Neutrophil (primary cell): ENCODE measurements around the gene SPATA18.

Experiments used
- H3K27ac ChIP-seq: fragments of 200-600 bp; sonication (generic); 2 replicates; pipeline ENCODE4 v1.5.1; 2016; ENCODE audit warnings: mild to moderate bottlenecking, moderate library complexity
- H3K27me3 ChIP-seq: fragments of 200-600 bp; sonication (generic); 2 replicates; pipeline ENCODE4 v1.6.0; 2016; ENCODE audit warnings: mild to moderate bottlenecking
- H3K36me3 ChIP-seq: fragments of 200-600 bp; sonication (generic); 2 replicates; pipeline ENCODE4 v1.5.1; 2017
- H3K4me1 ChIP-seq, 2 experiments: fragments of 200-600 bp in 1 of 2; sonication (generic) in 1 of 2; 1 replicate in 1 of 2; 2 replicates in 1 of 2; pipeline versions ENCODE4 v1.5.1 to v1.6.1; 2013 to 2016; ENCODE audit warnings: low read depth in 1 of 2, low read length in 1 of 2, mild to moderate bottlenecking in 1 of 2, moderate library complexity in 1 of 2; ENCODE audit not compliant: control insufficient read depth in 1 of 2, insufficient read depth in 1 of 2
- H3K4me3 ChIP-seq, 2 experiments: fragments of 200-600 bp in 1 of 2; sonication (generic) in 1 of 2; 1 replicate in 1 of 2; 2 replicates in 1 of 2; pipeline ENCODE4 v1.5.1; 2013 to 2016; ENCODE audit warnings: low read depth in 1 of 2, low read length in 1 of 2, mild to moderate bottlenecking in 1 of 2, moderate library complexity in 1 of 2
- H3K9me3 ChIP-seq: fragments of 200-600 bp; sonication (generic); 2 replicates; pipeline ENCODE4 v1.5.1; 2016
- CTCF ChIP-seq: fragments of 200-600 bp; sonication (generic); IDR thresholded peaks from 2 replicates; pipeline ENCODE4 v1.5.1; 2016; ENCODE audit warnings: antibody characterized with exemption

SPATA18 gene

GRCh38 chr4:52037689-52038102 lies 13.4 kb upstream of the SPATA18 start:
- Histone ChIP-seq H3K9me3 (no peaks in the 10 kb centered on the region), H3K4me3 (no peak overlapping the region), H3K36me3 (no peaks in the 10 kb centered on the region), H3K27ac (no peak overlapping the region), H3K27me3 (peaks cover 90% of the 10 kb centered on the region), H3K4me1 (no peaks in the 10 kb centered on the region)
- no peak for TF ChIP-seq CTCF

GRCh38 chr4:52038103-52038912 lies 12.8 kb upstream of the SPATA18 start, which contains the start of gene SGCB:
TSS of gene SGCB (minus strand) at chr4:52038299. CDS start at chr4:52038259, 40 bp downstream.
- no peak for TF ChIP-seq CTCF
- Histone ChIP-seq H3K27me3 (peaks cover 96% of the 10 kb centered on the region), H3K4me3 (no peak within 1 kb of the TSS), H3K27ac (no peak within 1 kb of the TSS), H3K4me1 (no peaks in the 10 kb centered on the region), H3K36me3 (no peaks in the 10 kb centered on the region), H3K9me3 (no peaks in the 10 kb centered on the region)

GRCh38 chr4:52045028-52045427 lies 6.1 kb upstream of the SPATA18 start:
- TF ChIP-seq CTCF = no peak
- Histone ChIP-seq H3K27ac (no peak overlapping the region), H3K4me1 (no peaks in the 10 kb centered on the region), H3K9me3 (no peaks in the 10 kb centered on the region), H3K4me3 (no peak overlapping the region), H3K36me3 (no peaks in the 10 kb centered on the region), H3K27me3 (peaks cover 75% of the 10 kb centered on the region)

- H3K27me3 ChIP-seq = peaks cover 78% of the 10 kb centered on the region
- no peak for TF ChIP-seq CTCF
- peaks cover 0 to 9% of the 10 kb centered on the region in 2 experiments for H3K4me1 ChIP-seq
- H3K27ac ChIP-seq = no peak overlapping the region
- no peak overlapping the region for H3K4me3 ChIP-seq
- H3K36me3 ChIP-seq = no peaks in the 10 kb centered on the region
- no peaks in the 10 kb centered on the region for H3K9me3 ChIP-seq
Measured at GRCh38 chr4:52049266-52049665, 1.8 kb upstream of the SPATA18 start.

- H3K9me3 ChIP-seq = no peaks in the 10 kb centered on the region
- no peaks in the 10 kb centered on the region for H3K36me3 ChIP-seq
- TF ChIP-seq CTCF = no peak
- H3K4me3 ChIP-seq = no peak overlapping the region
- no peak overlapping the region for H3K27ac ChIP-seq
- peaks cover 84% of the 10 kb centered on the region for H3K27me3 ChIP-seq
- H3K4me1 ChIP-seq = peaks cover 0 to 9% of the 10 kb centered on the region in 2 experiments
Measured at GRCh38 chr4:52051615-52052474, 741 bp downstream of the SPATA18 start.
